ENCODE measurements around the gene IGFLR1. TPM values are rescaled to one million over a fixed set of nuclear protein-coding genes. Genes with fewer than 3 reads are reported as not detected.

Gene IGFLR1
- total RNA-seq, 4 donors from 2014 or later: 4.8 to 25.5 (median 10.7) TPM

DNA sequence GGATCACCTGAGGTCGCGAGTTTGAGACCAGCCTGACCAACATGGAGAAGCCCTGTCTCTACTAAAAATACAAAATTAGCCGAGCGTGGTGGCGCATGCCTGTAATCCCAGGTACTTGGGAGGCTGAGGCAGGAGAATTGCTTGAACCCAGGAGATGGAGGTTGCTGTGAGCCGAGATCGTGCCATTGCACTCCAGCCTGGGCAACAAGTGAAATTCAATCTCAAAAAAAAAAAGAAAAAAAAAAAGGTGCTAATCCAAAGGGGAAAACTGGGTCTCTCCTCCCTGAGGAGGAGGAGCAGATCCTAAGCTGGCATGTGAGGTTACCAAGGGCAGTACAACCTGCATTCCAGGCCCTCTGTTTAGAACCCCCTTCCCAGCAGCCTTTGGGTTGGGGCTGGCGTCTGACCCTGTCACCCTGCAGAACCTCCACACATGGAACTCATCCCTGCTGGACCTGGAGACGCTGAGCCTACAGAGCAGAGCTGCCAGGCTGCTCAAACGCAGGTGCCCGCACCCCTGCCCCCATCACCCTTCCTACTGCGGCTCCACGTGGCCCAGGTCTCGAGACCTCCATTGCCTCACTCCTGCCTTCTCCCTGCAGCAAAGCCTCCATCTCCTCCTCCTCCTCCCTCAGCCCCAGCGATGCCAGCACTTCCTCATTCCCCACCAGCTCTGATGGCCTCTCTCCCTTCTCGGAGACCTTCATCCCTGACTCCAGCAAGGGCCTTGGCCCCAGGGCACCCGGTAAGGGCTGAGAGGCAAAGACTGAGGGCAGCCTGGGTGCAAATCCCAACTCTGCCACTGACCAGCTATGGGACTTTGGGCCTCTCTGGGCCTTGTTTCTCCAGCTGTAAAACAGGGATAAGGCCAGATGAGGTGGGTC lies 22.4 kb upstream of the IGFLR1 start:
- H3K27ac ChIP-seq: no peak overlapping the region
- peaks cover 0 to 7% (median 0%) of the 10 kb centered on the region in 4 donors for H3K4me1 ChIP-seq
- no peak for DNase-seq (ENCODE audit: low spot score in 2 of 2)
- H3K27me3 ChIP-seq: no peaks in the 10 kb centered on the region
- no peaks in the 10 kb centered on the region for H3K9me3 ChIP-seq
- H3K4me3 ChIP-seq: no peak overlapping the region
- H3K36me3 ChIP-seq: peaks cover 0 to 99% (median 0%) of the 10 kb centered on the region in 3 donors
- WGBS, 2 donors: 91 to 93% methylated on average over 17 of the region's 17 CpGs
- no peak for TF ChIP-seq EP300 (IDR thresholded peaks at IDR 0.05)
- no peak for TF ChIP-seq POLR2A (IDR thresholded peaks at IDR 0.05)
- TF ChIP-seq, protein P1, sequence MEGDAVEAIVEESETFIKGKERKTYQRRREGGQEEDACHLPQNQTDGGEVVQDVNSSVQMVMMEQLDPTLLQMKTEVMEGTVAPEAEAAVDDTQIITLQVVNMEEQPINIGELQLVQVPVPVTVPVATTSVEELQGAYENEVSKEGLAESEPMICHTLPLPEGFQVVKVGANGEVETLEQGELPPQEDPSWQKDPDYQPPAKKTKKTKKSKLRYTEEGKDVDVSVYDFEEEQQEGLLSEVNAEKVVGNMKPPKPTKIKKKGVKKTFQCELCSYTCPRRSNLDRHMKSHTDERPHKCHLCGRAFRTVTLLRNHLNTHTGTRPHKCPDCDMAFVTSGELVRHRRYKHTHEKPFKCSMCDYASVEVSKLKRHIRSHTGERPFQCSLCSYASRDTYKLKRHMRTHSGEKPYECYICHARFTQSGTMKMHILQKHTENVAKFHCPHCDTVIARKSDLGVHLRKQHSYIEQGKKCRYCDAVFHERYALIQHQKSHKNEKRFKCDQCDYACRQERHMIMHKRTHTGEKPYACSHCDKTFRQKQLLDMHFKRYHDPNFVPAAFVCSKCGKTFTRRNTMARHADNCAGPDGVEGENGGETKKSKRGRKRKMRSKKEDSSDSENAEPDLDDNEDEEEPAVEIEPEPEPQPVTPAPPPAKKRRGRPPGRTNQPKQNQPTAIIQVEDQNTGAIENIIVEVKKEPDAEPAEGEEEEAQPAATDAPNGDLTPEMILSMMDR (IDR thresholded peaks at IDR 0.05): no peak

DNA sequence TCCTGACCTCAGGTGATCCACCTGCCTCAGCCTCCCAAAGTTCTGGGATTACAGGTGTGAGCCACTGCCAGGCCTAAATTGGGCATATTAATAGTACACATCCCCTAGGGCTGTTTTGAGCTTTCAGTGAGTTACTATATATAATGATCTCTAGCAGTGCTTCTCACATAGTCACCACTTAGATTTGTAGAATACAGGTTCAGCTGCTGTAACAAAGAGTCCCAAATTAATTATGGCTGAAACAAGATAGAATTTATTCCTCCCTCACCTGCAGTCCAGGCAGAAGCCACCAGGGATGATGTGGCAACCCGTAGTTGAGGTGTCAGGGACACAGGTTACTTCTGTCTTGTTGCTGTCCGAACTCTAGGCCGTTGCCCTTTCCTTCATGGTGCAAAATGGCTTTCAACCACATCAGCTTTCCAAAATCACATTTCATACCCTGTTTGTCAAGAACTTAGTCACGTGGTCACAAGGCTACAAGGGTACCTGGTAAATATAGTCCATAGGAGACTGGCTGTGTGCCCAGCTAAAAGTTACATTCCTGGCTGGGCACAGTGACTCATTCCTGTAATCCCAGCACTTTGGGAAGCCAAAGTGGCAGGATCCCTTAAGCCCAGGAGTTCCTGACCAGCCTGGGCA lies 18.6 kb upstream of the IGFLR1 start:
- H3K27ac ChIP-seq: no peak overlapping the region
- WGBS, 2 donors: 90 to 94% methylated on average over 4 of the region's 4 CpGs
- peaks cover 4 to 38% (median 19%) of the 10 kb centered on the region in 4 donors for H3K4me1 ChIP-seq
- DNase-seq (ENCODE audit: low spot score in 2 of 2): no peak
- TF ChIP-seq, protein P1 (IDR thresholded peaks at IDR 0.05): no peak
- TF ChIP-seq EP300 (IDR thresholded peaks at IDR 0.05) (no peak), POLR2A (IDR thresholded peaks at IDR 0.05) (no peak)
- peaks cover 0 to 64% (median 0%) of the 10 kb centered on the region in 3 donors for H3K36me3 ChIP-seq
- no peaks in the 10 kb centered on the region for H3K27me3 ChIP-seq
- no peaks in the 10 kb centered on the region for H3K9me3 ChIP-seq
- no peak overlapping the region for H3K4me3 ChIP-seq

DNA sequence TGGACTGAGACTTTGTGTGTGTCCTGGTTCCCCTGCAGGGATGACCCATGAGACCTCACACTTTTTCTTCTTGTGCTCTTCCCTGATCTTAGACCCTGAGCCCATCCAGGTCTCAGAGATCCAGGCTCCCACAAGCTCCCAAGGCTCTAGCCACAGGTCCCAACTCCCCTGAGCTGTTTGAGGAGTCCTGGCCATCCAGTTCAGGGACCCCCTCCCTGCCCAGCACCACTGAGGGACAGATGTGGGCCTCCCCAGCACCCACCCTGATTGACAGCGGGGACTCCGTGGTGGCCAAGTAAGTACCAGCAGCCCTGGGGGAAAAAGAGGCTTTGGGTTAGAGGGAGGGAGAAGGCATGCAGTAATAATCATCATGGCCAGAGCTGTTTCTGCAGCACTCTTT lies 17.4 kb upstream of the IGFLR1 start:
- Histone ChIP-seq H3K4me3 (no peak overlapping the region), H3K36me3 (peaks cover 0 to 56% (median 0%) of the 10 kb centered on the region in 3 donors), H3K4me1 (peaks cover 4 to 50% (median 21%) of the 10 kb centered on the region in 4 donors), H3K27ac (no peak overlapping the region), H3K9me3 (no peaks in the 10 kb centered on the region), H3K27me3 (no peaks in the 10 kb centered on the region)
- no peak for TF ChIP-seq POLR2A (IDR thresholded peaks at IDR 0.05)
- TF ChIP-seq, protein P1 (IDR thresholded peaks at IDR 0.05): no peak
- no peak for TF ChIP-seq EP300 (IDR thresholded peaks at IDR 0.05)
- no peak for DNase-seq (ENCODE audit: low spot score in 2 of 2)
- 92 to 93% methylated on average over 2 of the region's 2 CpGs for WGBS, 2 donors

DNA sequence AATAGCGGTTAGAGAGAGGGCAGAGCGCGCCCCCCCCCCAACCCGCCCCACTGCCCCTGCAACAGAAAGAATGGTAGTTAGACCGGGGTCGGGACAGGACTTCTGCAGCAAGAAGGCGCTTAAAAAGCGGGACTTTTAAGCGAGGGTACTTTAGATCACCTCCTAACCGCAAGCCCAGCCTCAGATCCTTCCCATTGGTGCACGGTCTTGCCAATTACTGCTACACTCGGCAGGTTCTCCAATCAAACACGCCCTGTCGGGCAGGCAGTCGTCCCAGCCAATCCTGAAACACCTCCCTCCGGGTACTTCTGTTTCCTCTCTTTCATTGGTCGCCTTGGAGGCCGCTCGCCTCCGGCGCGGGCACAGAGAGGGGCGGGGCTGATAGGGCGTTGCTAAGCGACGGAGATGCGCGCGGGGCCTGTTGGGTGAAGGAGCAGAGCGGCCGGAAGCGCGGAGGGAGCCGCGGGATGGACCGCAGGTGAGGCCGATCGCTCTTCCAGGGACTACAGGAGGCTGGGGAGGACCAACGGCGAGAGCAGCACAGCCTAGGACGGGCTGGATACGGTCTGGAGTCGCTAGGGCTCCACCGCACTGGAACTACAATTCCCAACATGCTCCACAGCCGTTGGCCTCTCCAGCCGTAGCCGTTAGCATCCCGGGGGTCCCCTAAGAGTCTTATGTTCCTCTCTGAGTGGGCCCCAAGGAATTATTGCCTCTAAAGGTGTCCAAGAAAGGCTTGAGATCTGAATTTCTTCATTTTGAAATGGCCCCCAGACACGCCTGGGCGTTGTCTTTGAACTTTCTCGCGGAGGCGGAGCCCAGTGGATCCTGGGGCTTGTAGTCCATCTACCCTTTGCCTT lies 15.7 kb upstream of the IGFLR1 start, which contains the start of gene PROSER3:
Gene PROSER3 (plus strand): TSS at position 428 of the 860 bp plus-strand sequence. CDS start 40 bp downstream, at position 468.
- peaks cover 0 to 56% (median 0%) of the 10 kb centered on the region in 3 donors for H3K36me3 ChIP-seq
- H3K4me1 ChIP-seq: peaks cover 4 to 53% (median 21%) of the 10 kb centered on the region in 4 donors
- H3K4me3 ChIP-seq: peak within 1 kb of the TSS; percentile 76 to 94 (median 89)
- H3K27ac ChIP-seq: peak within 1 kb of the TSS; percentile 90 to 99 (median 99)
- peak; percentile 96 to 98 for DNase-seq (ENCODE audit: low spot score in 2 of 2)
- TF ChIP-seq EP300 (IDR thresholded peaks at IDR 0.05) (peak; percentile 10 to 84), POLR2A (IDR thresholded peaks at IDR 0.05) (peak; percentile 35 to 85)
- TF ChIP-seq, protein P1 (IDR thresholded peaks at IDR 0.05): peak in 2 of 5 experiments; percentile 20 to 32
- H3K27me3 ChIP-seq: no peaks in the 10 kb centered on the region
- H3K9me3 ChIP-seq: no peaks in the 10 kb centered on the region
- WGBS, 2 donors: 0% methylated on average over 46 to 51 of the region's 53 CpGs

All from tibial nerve (tissue), 4 donors.